NB4 (cell line): Measurements from ENCODE around the gene GLB1L3.
"Not testable (repeated sequence)": the region's sequence is repeated elsewhere in the genome, so short reads cannot be mapped to it uniquely, and the experiment has no call there.

Experiments used
- DNase-seq: peaks from one replicate; pipeline ENCODE4 v3.0.0; 2010; ENCODE audit warnings: low read depth
- H3K4me3 ChIP-seq: one replicate; pipeline ENCODE4 v1.5.1; 2011; ENCODE audit warnings: mild to moderate bottlenecking, low read depth, low read length, moderate library complexity
- MYC ChIP-seq: IDR thresholded peaks from 2 replicates; pipeline ENCODE4 v1.6.1; 2011; ENCODE audit warnings: low read depth, low read length
- POLR2A ChIP-seq: IDR thresholded peaks from 2 replicates; pipeline ENCODE4 v1.6.1; 2011; ENCODE audit warnings: mild to moderate bottlenecking; ENCODE audit not compliant: insufficient read length; ENCODE audit errors: extremely low read depth
- TF ChIP-seq, protein P1 (sequence below): IDR thresholded peaks from 2 replicates; pipeline ENCODE4 v1.6.1; 2011; ENCODE audit warnings: low read depth, low read length
- TF ChIP-seq, protein P2 (sequence below): IDR thresholded peaks from one replicate; pipeline ENCODE4 v1.5.1; 2012; ENCODE audit warnings: low read depth, low read length

The GLB1L3 gene

DNA sequence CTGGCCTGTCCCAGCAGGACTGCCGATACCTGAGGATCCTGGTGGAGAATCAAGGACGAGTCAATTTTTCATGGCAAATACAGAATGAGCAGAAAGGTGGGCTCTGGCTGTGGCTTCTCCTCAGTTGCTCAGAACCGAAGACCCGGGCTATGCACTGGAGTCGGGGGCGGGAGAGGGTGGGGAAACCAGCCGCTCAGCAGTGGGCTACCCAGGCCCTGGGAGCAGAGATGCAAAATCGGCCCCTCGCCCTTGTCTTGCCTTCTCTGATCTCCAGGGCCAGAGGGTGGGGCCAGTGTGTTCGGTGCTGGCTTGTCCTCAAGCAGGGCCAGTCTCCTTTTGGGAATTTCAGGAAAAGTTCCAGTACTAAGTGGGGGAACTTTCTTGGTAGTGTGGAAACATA, 37.2 kb downstream of the GLB1L3 start:
- H3K4me3 ChIP-seq: no peak overlapping the region
- TF ChIP-seq, protein P1, sequence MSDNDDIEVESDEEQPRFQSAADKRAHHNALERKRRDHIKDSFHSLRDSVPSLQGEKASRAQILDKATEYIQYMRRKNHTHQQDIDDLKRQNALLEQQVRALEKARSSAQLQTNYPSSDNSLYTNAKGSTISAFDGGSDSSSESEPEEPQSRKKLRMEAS: no peak
- TF ChIP-seq POLR2A (no peak), MYC (no peak)
- TF ChIP-seq, protein P2, sequence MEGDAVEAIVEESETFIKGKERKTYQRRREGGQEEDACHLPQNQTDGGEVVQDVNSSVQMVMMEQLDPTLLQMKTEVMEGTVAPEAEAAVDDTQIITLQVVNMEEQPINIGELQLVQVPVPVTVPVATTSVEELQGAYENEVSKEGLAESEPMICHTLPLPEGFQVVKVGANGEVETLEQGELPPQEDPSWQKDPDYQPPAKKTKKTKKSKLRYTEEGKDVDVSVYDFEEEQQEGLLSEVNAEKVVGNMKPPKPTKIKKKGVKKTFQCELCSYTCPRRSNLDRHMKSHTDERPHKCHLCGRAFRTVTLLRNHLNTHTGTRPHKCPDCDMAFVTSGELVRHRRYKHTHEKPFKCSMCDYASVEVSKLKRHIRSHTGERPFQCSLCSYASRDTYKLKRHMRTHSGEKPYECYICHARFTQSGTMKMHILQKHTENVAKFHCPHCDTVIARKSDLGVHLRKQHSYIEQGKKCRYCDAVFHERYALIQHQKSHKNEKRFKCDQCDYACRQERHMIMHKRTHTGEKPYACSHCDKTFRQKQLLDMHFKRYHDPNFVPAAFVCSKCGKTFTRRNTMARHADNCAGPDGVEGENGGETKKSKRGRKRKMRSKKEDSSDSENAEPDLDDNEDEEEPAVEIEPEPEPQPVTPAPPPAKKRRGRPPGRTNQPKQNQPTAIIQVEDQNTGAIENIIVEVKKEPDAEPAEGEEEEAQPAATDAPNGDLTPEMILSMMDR: no peak

DNA sequence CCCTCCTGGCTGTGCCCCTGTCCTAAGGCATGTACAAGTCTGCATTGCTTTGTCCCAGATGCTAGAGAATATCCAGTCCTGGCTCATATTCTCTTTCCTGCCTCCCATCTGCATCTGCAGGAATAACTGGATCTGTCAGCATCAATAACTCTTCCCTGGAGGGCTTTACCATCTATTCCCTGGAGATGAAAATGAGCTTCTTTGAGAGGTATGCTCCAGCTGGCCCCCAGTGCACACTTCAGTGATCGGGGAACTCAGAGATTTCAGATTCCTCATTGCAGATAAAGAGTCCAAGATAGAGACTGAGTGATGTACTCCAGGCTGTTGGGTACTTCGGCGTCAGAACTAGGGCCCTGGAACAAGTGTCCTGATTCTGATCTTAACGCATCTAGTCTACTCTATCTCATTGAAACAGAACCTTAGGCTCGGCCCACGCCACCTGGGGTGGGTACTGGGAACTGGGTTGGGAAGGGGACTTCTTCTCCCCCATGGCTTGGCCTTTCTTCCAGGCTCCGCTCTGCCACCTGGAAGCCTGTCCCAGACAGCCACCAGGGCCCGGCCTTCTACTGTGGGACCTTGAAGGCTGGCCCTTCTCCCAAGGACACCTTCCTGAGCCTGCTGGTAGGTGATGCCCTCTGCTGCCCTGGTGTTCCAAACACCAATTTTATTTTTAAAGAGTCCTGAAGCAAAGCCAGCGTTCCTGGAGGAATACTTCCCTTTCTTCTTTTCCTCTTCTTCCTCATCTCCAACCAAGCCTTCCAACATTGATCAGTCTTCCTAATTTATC, 37.8 kb downstream of the GLB1L3 start:
- H3K4me3 ChIP-seq: no peak overlapping the region
- TF ChIP-seq, protein P1: no peak
- TF ChIP-seq MYC: no peak
- TF ChIP-seq, protein P2: no peak
- no peak for DNase-seq

More for the DNA sequence above, 37.2 kb downstream of the GLB1L3 start:
- no peak for DNase-seq

DNA sequence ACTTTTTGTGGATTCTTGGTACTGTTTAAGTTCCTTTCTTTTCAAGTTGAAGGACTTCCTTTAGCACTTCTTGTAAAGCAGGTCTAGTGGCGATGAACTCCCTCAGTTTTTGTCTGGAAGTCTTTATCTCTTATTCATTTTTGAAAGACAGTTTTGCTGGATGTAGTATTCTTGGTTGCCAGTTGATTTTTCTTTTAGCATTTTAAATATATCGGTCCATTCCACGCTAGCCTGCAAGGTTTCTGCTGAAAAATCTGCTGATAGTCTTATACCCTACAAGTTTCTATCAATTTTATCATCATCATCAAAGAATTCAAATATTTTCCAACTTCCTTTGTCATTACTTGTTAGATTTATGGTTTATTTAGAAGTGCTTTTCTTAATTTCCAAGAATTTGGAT, 40.9 kb downstream of the GLB1L3 start:
- DNase-seq: no peak
- no peak overlapping the region for H3K4me3 ChIP-seq
- TF ChIP-seq, protein P2: no peak
- TF ChIP-seq, protein P1: no peak

DNA sequence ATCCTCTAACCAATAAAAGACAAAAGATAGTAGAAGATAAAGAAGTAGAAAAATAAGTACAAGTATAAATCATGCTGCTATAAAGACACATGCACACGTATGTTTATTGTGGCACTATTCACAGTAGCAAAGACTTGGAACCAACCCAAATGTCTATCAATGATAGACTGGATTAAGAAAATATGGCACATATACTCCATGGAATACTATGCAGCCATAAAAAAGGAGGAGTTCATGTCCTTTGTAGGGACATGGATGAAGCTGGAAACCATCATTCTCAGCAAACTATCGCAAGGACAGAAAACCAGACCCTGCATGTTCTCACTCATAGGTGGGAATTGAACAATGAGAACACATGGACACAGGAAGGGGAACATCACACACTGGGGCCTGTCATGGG, 45.2 kb downstream of the GLB1L3 start:
- H3K4me3 ChIP-seq, DNase-seq: not testable (repeated sequence)

DNA sequence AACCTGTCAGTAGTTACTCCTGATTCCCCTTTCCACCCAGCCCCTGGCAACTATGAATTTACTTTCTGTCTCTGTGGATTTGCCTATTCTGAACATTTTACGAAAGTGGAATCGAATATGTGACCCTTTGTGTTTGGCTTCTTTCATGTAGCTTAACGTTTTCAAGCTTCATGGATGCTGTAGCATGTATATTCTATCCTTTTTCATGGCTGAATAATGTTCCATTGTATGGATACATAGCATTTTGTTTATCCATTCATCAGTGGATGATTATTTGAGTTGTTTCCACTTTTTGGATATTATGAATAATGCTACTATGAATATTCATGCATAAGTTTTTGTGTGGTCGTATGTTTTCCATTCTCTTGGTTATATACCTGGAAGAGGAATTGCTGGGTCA, 46.4 kb downstream of the GLB1L3 start:
- TF ChIP-seq, protein P1: no peak
- TF ChIP-seq POLR2A (no peak), MYC (no peak)
- TF ChIP-seq, protein P2: no peak
- H3K4me3 ChIP-seq: no peak overlapping the region
- no peak for DNase-seq

DNA sequence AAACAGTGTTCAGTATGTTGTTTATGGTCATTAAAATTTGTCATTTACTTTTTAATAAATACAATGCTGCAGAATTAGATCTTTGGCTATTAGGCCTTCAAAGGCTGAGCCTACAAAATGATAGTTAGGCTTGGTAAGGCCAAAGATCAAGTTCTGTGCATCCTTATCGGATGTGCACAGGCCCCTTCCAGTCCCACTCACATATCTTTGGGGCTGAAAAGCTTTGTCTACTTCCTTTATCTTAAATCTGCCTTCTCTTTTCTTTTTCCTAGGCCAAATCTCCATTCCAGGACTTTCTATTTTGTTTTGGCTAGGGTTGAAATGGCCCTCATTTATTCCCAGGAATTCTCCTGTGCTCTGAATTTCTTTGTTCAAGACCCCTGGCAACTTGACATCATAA, 52.3 kb downstream of the GLB1L3 start:
- TF ChIP-seq, protein P1: no peak
- TF ChIP-seq MYC (no peak), POLR2A (no peak)
- TF ChIP-seq, protein P2: no peak
- no peak overlapping the region for H3K4me3 ChIP-seq
- no peak for DNase-seq
